DOHH2 (cell line): Measurements from ENCODE around the gene ADH1B.

Experiments
- H3F3A ChIP-seq: fragments of 200-600 bp; sonication (generic), shearing (Covaris generic); 2 replicates; pipeline ENCODE4 v1.6.0; 2016; ENCODE audit warnings: antibody characterized with exemption, mild to moderate bottlenecking; ENCODE audit not compliant: control insufficient read depth, insufficient read depth
- H3K27ac ChIP-seq: fragments of 200-600 bp; sonication (generic); 2 replicates; pipeline ENCODE4 v1.5.1; 2014; ENCODE audit warnings: low read depth, mild to moderate bottlenecking, low read length, moderate library complexity
- H3K27me3 ChIP-seq: fragments of 200-600 bp; sonication (generic); 2 replicates; pipeline ENCODE4 v1.6.1; 2014; ENCODE audit warnings: mild to moderate bottlenecking, low read length, mixed read lengths; ENCODE audit not compliant: control insufficient read depth
- H3K36me3 ChIP-seq: fragments of 200-600 bp; sonication (generic); 2 replicates; pipeline ENCODE4 v1.6.1; 2014; ENCODE audit warnings: mild to moderate bottlenecking, low read length, moderate library complexity, mixed read lengths; ENCODE audit not compliant: control insufficient read depth
- H3K4me1 ChIP-seq: fragments of 200-600 bp; sonication (generic); 2 replicates; pipeline ENCODE4 v1.6.1; 2014; ENCODE audit warnings: mild to moderate bottlenecking, low read length, mixed read lengths; ENCODE audit not compliant: control insufficient read depth
- H3K4me2 ChIP-seq: fragments of 200-600 bp; sonication (generic); 2 replicates; pipeline ENCODE4 v1.6.0; 2014; ENCODE audit warnings: mild to moderate bottlenecking, low read length, moderate library complexity
- H3K4me3 ChIP-seq: fragments of 200-600 bp; sonication (generic); 2 replicates; pipeline ENCODE4 v1.5.1; 2014; ENCODE audit warnings: mild to moderate bottlenecking, low read length, mixed read lengths
- H3K79me2 ChIP-seq: fragments of 200-600 bp; sonication (generic); 2 replicates; pipeline ENCODE4 v1.6.1; 2014; ENCODE audit warnings: mild to moderate bottlenecking, low read length, mixed read lengths; ENCODE audit not compliant: control insufficient read depth
- H3K9me2 ChIP-seq: fragments of 200-600 bp; sonication (generic); replicated peaks from 2 replicates; pipeline ENCODE4 v1.6.1; 2014; ENCODE audit warnings: mild to moderate bottlenecking, low read length, mixed read lengths; ENCODE audit not compliant: control insufficient read depth
- H3K9me3 ChIP-seq: fragments of 200-600 bp; sonication (generic); 2 replicates; pipeline ENCODE4 v1.6.1; 2014; ENCODE audit warnings: antibody characterized with exemption, low read length, mixed read lengths; ENCODE audit not compliant: control insufficient read depth, insufficient read depth
- H4K20me1 ChIP-seq: fragments of 200-600 bp; sonication (generic); 2 replicates; pipeline ENCODE4 v1.6.0; 2014; ENCODE audit warnings: low read depth, mild to moderate bottlenecking, antibody characterized with exemption, low read length, moderate library complexity; ENCODE audit not compliant: control insufficient read depth, insufficient read depth
- EZH2phosphoT487 ChIP-seq: fragments of 200-600 bp; sonication (generic); IDR thresholded peaks from 2 replicates; pipeline ENCODE4 v1.6.1; 2017; ENCODE audit warnings: borderline replicate concordance, mild to moderate bottlenecking, antibody characterized with exemption, low read length, moderate library complexity, mixed read lengths
- TF ChIP-seq, protein P1 (sequence below): fragments of 200-600 bp; sonication (generic); IDR thresholded peaks from one replicate; pipeline ENCODE4 v1.5.1; 2014; ENCODE audit warnings: antibody characterized with exemption, mild to moderate bottlenecking, low read depth, low read length; ENCODE audit not compliant: poor library complexity, severe bottlenecking

ADH1B gene

DNA sequence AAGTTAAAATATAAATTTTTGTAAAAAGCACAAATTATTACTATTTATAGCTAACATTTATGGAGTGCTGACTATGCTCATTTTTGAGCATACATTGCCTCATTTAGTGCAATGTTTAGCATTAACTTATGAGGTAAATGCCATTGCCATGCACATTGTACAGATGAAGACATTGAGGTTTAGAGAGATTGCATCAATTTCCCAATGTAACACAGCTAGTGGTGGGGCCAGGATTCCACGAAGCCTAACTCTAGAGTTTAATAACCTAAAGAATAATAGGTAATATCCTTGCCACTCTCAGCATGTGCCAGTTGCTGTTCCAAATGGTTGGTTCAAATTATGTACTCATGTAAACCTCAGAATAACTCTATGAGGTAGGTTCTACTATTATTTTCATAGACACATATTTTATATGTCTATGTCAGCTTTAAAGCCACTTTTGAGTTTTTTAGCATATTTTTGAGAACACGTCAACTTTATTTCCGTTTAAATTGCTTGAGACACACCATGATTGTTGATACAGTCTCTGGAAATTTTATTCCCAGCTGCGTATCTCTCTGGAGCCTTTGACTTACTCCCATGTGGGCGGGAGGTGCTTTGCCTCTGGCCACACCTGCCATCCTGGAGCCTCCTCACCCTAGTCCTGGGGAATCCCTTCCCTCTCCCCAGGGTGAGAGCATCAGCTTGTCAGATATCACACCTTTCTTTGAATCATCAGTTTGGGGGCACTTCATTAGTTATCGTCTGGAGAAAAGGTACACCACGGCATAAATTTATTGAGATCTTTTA, 19.6 kb downstream of the ADH1B start:
- TF ChIP-seq EZH2phosphoT487: no peak
- TF ChIP-seq, protein P1, sequence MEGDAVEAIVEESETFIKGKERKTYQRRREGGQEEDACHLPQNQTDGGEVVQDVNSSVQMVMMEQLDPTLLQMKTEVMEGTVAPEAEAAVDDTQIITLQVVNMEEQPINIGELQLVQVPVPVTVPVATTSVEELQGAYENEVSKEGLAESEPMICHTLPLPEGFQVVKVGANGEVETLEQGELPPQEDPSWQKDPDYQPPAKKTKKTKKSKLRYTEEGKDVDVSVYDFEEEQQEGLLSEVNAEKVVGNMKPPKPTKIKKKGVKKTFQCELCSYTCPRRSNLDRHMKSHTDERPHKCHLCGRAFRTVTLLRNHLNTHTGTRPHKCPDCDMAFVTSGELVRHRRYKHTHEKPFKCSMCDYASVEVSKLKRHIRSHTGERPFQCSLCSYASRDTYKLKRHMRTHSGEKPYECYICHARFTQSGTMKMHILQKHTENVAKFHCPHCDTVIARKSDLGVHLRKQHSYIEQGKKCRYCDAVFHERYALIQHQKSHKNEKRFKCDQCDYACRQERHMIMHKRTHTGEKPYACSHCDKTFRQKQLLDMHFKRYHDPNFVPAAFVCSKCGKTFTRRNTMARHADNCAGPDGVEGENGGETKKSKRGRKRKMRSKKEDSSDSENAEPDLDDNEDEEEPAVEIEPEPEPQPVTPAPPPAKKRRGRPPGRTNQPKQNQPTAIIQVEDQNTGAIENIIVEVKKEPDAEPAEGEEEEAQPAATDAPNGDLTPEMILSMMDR: no peak
- no peaks in the 10 kb centered on the region for H3K27me3 ChIP-seq
- no peak overlapping the region for H3K4me3 ChIP-seq
- no peak overlapping the region for H3K27ac ChIP-seq
- H3K79me2 ChIP-seq: no peaks in the 10 kb centered on the region
- H4K20me1 ChIP-seq: no peaks in the 10 kb centered on the region
- no peaks in the 10 kb centered on the region for H3K4me1 ChIP-seq
- H3K36me3 ChIP-seq: no peaks in the 10 kb centered on the region
- H3K9me2 ChIP-seq: no peaks in the 10 kb centered on the region
- no peaks in the 10 kb centered on the region for H3F3A ChIP-seq
- no peaks in the 10 kb centered on the region for H3K9me3 ChIP-seq
- H3K4me2 ChIP-seq: no peak overlapping the region

DNA sequence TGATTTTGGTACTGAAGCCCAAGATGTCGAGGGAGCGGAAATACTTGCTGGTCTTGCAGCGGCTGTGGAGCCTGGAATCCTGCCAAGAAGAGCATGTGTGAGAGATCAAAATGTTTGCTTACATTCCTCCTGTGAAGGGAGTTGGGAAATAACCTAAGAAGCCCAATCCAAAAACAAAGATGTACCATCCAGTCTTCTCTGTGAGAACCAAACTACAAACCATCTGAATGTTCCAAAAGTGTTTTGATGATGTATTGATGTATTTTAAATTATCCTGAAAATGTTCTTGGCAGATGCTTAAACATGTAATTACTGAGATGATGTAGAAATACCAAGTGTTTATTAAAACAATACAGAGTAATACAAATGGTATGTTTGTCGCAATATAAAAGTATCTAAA, 20.3 kb downstream of the ADH1B start:
- Histone ChIP-seq H3K27me3 (no peaks in the 10 kb centered on the region), H3K9me3 (no peaks in the 10 kb centered on the region), H3K4me1 (no peaks in the 10 kb centered on the region), H3K4me2 (no peak overlapping the region), H3K27ac (no peak overlapping the region), H3F3A (no peaks in the 10 kb centered on the region), H4K20me1 (no peaks in the 10 kb centered on the region), H3K9me2 (no peaks in the 10 kb centered on the region), H3K4me3 (no peak overlapping the region), H3K36me3 (no peaks in the 10 kb centered on the region), H3K79me2 (no peaks in the 10 kb centered on the region)
- TF ChIP-seq EZH2phosphoT487: no peak
- TF ChIP-seq, protein P1: no peak

DNA sequence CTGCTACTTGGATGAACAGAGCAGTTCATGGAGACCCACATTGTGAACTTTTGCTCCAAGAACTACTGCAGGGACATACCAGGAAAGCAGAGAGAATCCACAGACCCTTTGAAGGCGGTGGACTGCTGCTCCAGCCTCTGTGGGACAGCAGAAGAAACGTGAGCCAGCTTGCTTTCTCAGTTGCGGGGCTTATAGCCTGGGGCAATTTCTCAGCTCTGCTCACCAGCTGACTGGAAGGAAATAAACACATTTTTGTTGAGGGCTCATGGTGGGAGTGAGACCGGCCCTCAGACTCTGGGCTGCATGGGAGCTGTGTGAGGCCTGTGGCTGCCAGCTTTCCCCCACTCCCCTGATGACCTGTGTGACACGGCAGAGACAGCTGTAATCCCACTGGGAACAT, 27.8 kb downstream of the ADH1B start:
- H3K79me2 ChIP-seq: no peaks in the 10 kb centered on the region
- H3F3A ChIP-seq: no peaks in the 10 kb centered on the region
- no peak for TF ChIP-seq EZH2phosphoT487
- TF ChIP-seq, protein P1: no peak
- H3K4me2 ChIP-seq: no peak overlapping the region
- no peak overlapping the region for H3K27ac ChIP-seq
- H4K20me1 ChIP-seq: no peaks in the 10 kb centered on the region
- no peaks in the 10 kb centered on the region for H3K4me1 ChIP-seq
- H3K27me3 ChIP-seq: no peaks in the 10 kb centered on the region
- no peaks in the 10 kb centered on the region for H3K36me3 ChIP-seq
- peaks cover 6% of the 10 kb centered on the region; the same call in 1 of the 2 replicates for H3K9me3 ChIP-seq
- H3K4me3 ChIP-seq: no peak overlapping the region
- no peaks in the 10 kb centered on the region for H3K9me2 ChIP-seq
